OCI-LY3 (cell line): ENCODE data around the gene MAD1L1.

Experiments used
- H2AFZ ChIP-seq: fragments of 200-600, 300-600 bp; shearing (Covaris generic); 2 replicates; pipeline ENCODE4 v1.6.0; 2014; ENCODE audit warnings: antibody characterized with exemption, low read depth, low read length
- H3K27ac ChIP-seq: fragments of 200-600, 300-600 bp; sonication (generic); 2 replicates; pipeline ENCODE4 v1.5.1; 2014; ENCODE audit warnings: mild to moderate bottlenecking, low read length, moderate library complexity, mixed read lengths
- H3K27me3 ChIP-seq: fragments of 200-600, 300-600 bp; sonication (generic); 2 replicates; pipeline ENCODE4 v1.6.1; 2014; ENCODE audit warnings: low read depth, low read length, mixed read lengths
- H3K36me3 ChIP-seq: fragments of 200-600, 300-600 bp; sonication (generic); replicated peaks from 2 replicates; pipeline ENCODE3; 2014; ENCODE audit warnings: low read depth, low read length, mixed read lengths
- H3K4me1 ChIP-seq: fragments of 300-600, 200-600 bp; sonication (generic); 2 replicates; pipeline ENCODE4 v1.6.1; 2014; ENCODE audit warnings: low read length, mixed read lengths
- H3K4me2 ChIP-seq: fragments of 200-600, 300-600 bp; sonication (generic); 2 replicates; pipeline ENCODE4 v1.6.1; 2014; ENCODE audit warnings: low read length, mixed read lengths
- H3K4me3 ChIP-seq: fragments of 300-600, 200-600 bp; sonication (generic); 2 replicates; pipeline ENCODE4 v1.5.1; 2014; ENCODE audit warnings: antibody characterized with exemption, mild to moderate bottlenecking, low read length, moderate library complexity
- H3K79me2 ChIP-seq: fragments of 300-600, 200-600 bp; shearing (Covaris generic); 2 replicates; pipeline ENCODE4 v1.6.1; 2014; ENCODE audit warnings: mild to moderate bottlenecking, low read length, mixed read lengths
- H3K9ac ChIP-seq: fragments of 300-600, 200-600 bp; shearing (Covaris generic); 2 replicates; pipeline ENCODE4 v1.6.0; 2014; ENCODE audit warnings: mild to moderate bottlenecking, low read length, moderate library complexity
- H3K9me3 ChIP-seq: fragments of 200-600, 300-600 bp; shearing (Covaris generic); 2 replicates; pipeline ENCODE4 v1.6.1; 2014; ENCODE audit warnings: low read length, mixed read lengths; ENCODE audit not compliant: insufficient read depth
- H4K20me1 ChIP-seq: fragments of 200-600, 300-600 bp; sonication (generic); 2 replicates; pipeline ENCODE4 v1.6.1; 2016; ENCODE audit warnings: low read length, mixed read lengths; ENCODE audit not compliant: insufficient read depth
- CTCF ChIP-seq: fragments of 200-600, 300-600 bp; sonication (generic); IDR thresholded peaks from 2 replicates; pipeline ENCODE4 v1.5.1; 2014; ENCODE audit warnings: antibody characterized with exemption, low read length, low read depth
- EZH2phosphoT487 ChIP-seq: fragments of 200-600 bp; shearing (Covaris generic); IDR thresholded peaks from 2 replicates; pipeline ENCODE4 v1.6.1; 2018; ENCODE audit warnings: antibody characterized with exemption, mixed run types, low read depth

MAD1L1 gene

GRCh38 chr7:2279896-2280295 is 47.2 kb upstream of the MAD1L1 start:
- Histone ChIP-seq H4K20me1 (no peaks in the 10 kb centered on the region; the same call in 1 of the 2 replicates), H3K79me2 (peaks cover 6% of the 10 kb centered on the region; the same call in 1 of the 2 replicates), H3K9ac (no peak overlapping the region), H3K27me3 (no peaks in the 10 kb centered on the region), H3K4me3 (no peak overlapping the region), H2AFZ (no peak overlapping the region), H3K36me3 (no peaks in the 10 kb centered on the region), H3K9me3 (no peaks in the 10 kb centered on the region), H3K4me2 (no peak overlapping the region), H3K27ac (no peak overlapping the region), H3K4me1 (no peaks in the 10 kb centered on the region)
- no peak for TF ChIP-seq EZH2phosphoT487
- no peak for TF ChIP-seq CTCF

- TF ChIP-seq EZH2phosphoT487 (no peak), CTCF (no peak)
Observed at GRCh38 chr7:2278026-2278425, 45.3 kb upstream of the MAD1L1 start.

GRCh38 chr7:2276107-2276506 is 43.4 kb upstream of the MAD1L1 start:
- TF ChIP-seq EZH2phosphoT487 (no peak), CTCF (no peak)
- H3K27ac ChIP-seq: no peak overlapping the region
- peaks cover 3% of the 10 kb centered on the region; the same call in 1 of the 2 replicates for H3K79me2 ChIP-seq
- H3K4me1 ChIP-seq: no peaks in the 10 kb centered on the region
- no peaks in the 10 kb centered on the region for H3K27me3 ChIP-seq
- H3K4me2 ChIP-seq: no peak overlapping the region
- no peaks in the 10 kb centered on the region for H4K20me1 ChIP-seq
- H3K9ac ChIP-seq: no peak overlapping the region
- H3K36me3 ChIP-seq: no peaks in the 10 kb centered on the region
- no peaks in the 10 kb centered on the region for H3K9me3 ChIP-seq
- H3K4me3 ChIP-seq: no peak overlapping the region
- H2AFZ ChIP-seq: no peak overlapping the region

More at GRCh38 chr7:2278026-2278425, 45.3 kb upstream of the MAD1L1 start:
- no peak overlapping the region for H3K9ac ChIP-seq
- H3K4me2 ChIP-seq: no peak overlapping the region
- no peaks in the 10 kb centered on the region for H3K27me3 ChIP-seq
- peaks cover 6% of the 10 kb centered on the region; the same call in 1 of the 2 replicates for H3K79me2 ChIP-seq
- no peak overlapping the region for H3K27ac ChIP-seq
- H3K4me3 ChIP-seq: no peak overlapping the region
- H4K20me1 ChIP-seq: no peaks in the 10 kb centered on the region; the same call in 1 of the 2 replicates
- H3K36me3 ChIP-seq: no peaks in the 10 kb centered on the region
- no peaks in the 10 kb centered on the region for H3K4me1 ChIP-seq
- no peaks in the 10 kb centered on the region for H3K9me3 ChIP-seq
- H2AFZ ChIP-seq: no peak overlapping the region

GRCh38 chr7:2275101-2275500 is 42.4 kb upstream of the MAD1L1 start:
- Histone ChIP-seq H3K4me3 (no peak overlapping the region), H3K9ac (no peak overlapping the region), H3K79me2 (peaks cover 3% of the 10 kb centered on the region; the same call in 1 of the 2 replicates), H3K27ac (no peak overlapping the region), H4K20me1 (no peaks in the 10 kb centered on the region), H2AFZ (no peak overlapping the region), H3K4me2 (no peak overlapping the region), H3K27me3 (no peaks in the 10 kb centered on the region), H3K36me3 (no peaks in the 10 kb centered on the region), H3K4me1 (no peaks in the 10 kb centered on the region), H3K9me3 (no peaks in the 10 kb centered on the region)
- TF ChIP-seq EZH2phosphoT487 (no peak), CTCF (no peak)
